Right ventricle myocardium inferior (tissue), 1 donor: ENCODE data around the gene ATF3. TPM values are rescaled to one million over a fixed set of nuclear protein-coding genes. Genes with fewer than 3 reads are reported as not detected.

Source experiments
- ATAC-seq: fragments of 200-7000 bp; cut with Tn5 transposase; one replicate; pipeline ENCODE4 v1.9.1; 2020; ENCODE audit warnings: mild to moderate bottlenecking, moderate library complexity
- DNase-seq: peaks from one replicate; pipeline ENCODE4 v3.0.0; 2021; ENCODE audit errors: missing footprints
- intact Hi-C: fragments of 100-400 bp; cut with DNase I; formaldehyde crosslinking; loops from one replicate; pipeline ENCODE4 v1.11.0; 2022
- total RNA-seq: library from RNA; stranded (reverse); fragmentation: NEBNext Ultra II Directional; extraction: Animal tissue kit (Norgen Biotek cat#: 25700); gene quantifications from one replicate; pipeline ENCODE4 v1.2.1, GENCODE V29; 2021
- donor health status: DM: no; HTN: yes; CAD: no; lungs with severe emphysema.

ATF3 gene
- total RNA-seq, 1 donor from 2014 or later: 13.7 TPM

GRCh38 chr1:212664409-212665199 is 56.0 kb downstream of the ATF3 start:
- ATAC-seq (no peak), DNase-seq (no peak)
- intact Hi-C loops: loop anchor here (2.0 to 5.0 kb wide), 4 partner anchors 57 to 330 kb away; partner anchors contain the start of gene ATF3

- DNase-seq: peak; percentile 93
- ATAC-seq: peak; percentile 98
- intact Hi-C loops: loop anchor here (2.0 to 5.0 kb wide), 4 partner anchors 58 to 329 kb away; partner anchors contain the start of gene ATF3
Measured at GRCh38 chr1:212665241-212666115, 56.9 kb downstream of the ATF3 start.

- DNase-seq (no peak), ATAC-seq (no peak)
- intact Hi-C loops: loop anchor here (5.0 kb wide), 3 partner anchors 59 to 116 kb away; partner anchors contain the start of gene ATF3
Measured at GRCh38 chr1:212666116-212666775, 57.7 kb downstream of the ATF3 start.

- DNase-seq: no peak
- intact Hi-C loops: loop anchor here (5.0 kb wide), 3 partner anchors 60 to 115 kb away; partner anchors contain the start of gene ATF3
- ATAC-seq: peak; percentile 45
Measured at GRCh38 chr1:212667223-212668139, 58.9 kb downstream of the ATF3 start.

GRCh38 chr1:212668477-212668876 is 59.9 kb downstream of the ATF3 start:
- ATAC-seq (no peak), DNase-seq (no peak)
- intact Hi-C loops: loop anchor here (5.0 kb wide), 3 partner anchors 61 to 114 kb away; partner anchors contain the start of gene ATF3

GRCh38 chr1:212669102-212669501 is 60.5 kb downstream of the ATF3 start:
- DNase-seq (no peak), ATAC-seq (no peak)

GRCh38 chr1:212669600-212669999 is 61.0 kb downstream of the ATF3 start:
- intact Hi-C loops: loop anchor here (5.0 kb wide), 3 partner anchors 62 to 113 kb away; partner anchors contain the start of gene ATF3
- ATAC-seq (no peak), DNase-seq (no peak)

More at GRCh38 chr1:212669102-212669501, 60.5 kb downstream of the ATF3 start:
- intact Hi-C loops: loop anchor here (5.0 kb wide), 3 partner anchors 62 to 113 kb away; partner anchors contain the start of gene ATF3

GRCh38 chr1:212670301-212670700 is 61.7 kb downstream of the ATF3 start:
- intact Hi-C loops: no loop called here
- DNase-seq (no peak), ATAC-seq (no peak)

Other genes with a start within 250 kb of the ATF3 start
- 3.4 TPM for gene PACC1, start 193.9 kb upstream of the ATF3 start, total RNA-seq
- gene NENF, start 175.8 kb upstream of the ATF3 start, total RNA-seq: 119 TPM
- 1.2 TPM for gene BATF3, start 91.1 kb downstream of the ATF3 start, total RNA-seq
- 26.7 TPM for gene NSL1, start 183.0 kb downstream of the ATF3 start, total RNA-seq
- 20.5 TPM for gene TATDN3, start 183.1 kb downstream of the ATF3 start, total RNA-seq
- gene SPATA45, start 238.9 kb downstream of the ATF3 start, total RNA-seq: not detected
- 1.5 TPM for gene FLVCR1, start 249.5 kb downstream of the ATF3 start, total RNA-seq